K562 (cell line): ENCODE measurements around the gene NDUFA13. TPM values are rescaled to one million over a fixed set of nuclear protein-coding genes. Genes with fewer than 3 reads are reported as not detected.

Experiments used
- ATAC-seq: fragments of 200-7000 bp; cut with Tn5 transposase; 3 replicates; pipeline ENCODE4 v1.9.1; 2020; ENCODE audit warnings: moderate library complexity
- BruUV-seq: library from RNA; stranded (reverse); fragments of 400-500 nt; replicated peaks from 2 replicates; lab custom pipeline; 2021; lab: Mats Ljungman, UMichigan
- CTCF ChIA-PET: fragments of 300-600 bp; formaldehyde crosslinking; extraction: SDS; loops from one replicate; lab custom pipeline; 2021; ENCODE audit warnings: low intra/inter-chr PET ratio; lab: Yijun Ruan, JAX
- POLR2A ChIA-PET: fragments of 300-600, 350-650 bp; sonication (Branson Sonifier 250); formaldehyde crosslinking; extraction: SDS; loops from one replicate; lab custom pipeline; 2021; ENCODE audit warnings: antibody characterized with exemption, inconsistent platforms; lab: Yijun Ruan, JAX
- DNase-seq, 4 experiments: peaks; one replicate each; pipeline versions ENCODE4 v3.0.0 to v3.0.0-alpha.2; 2011 to 2018; ENCODE audit warnings: low spot score in 3 of 4, mixed read lengths in 3 of 4; ENCODE audit errors: extremely low read depth in 1 of 4
- FAIRE-seq: peaks from 2 replicates; lab custom pipeline; 2011; peaks lifted over from hg19 to GRCh38; lab: Jason Lieb, UNC
- H2AFZ ChIP-seq: 2 replicates; pipeline ENCODE4 v1.6.0; 2011; ENCODE audit warnings: low read depth, low read length, control low read depth, inconsistent platforms
- H3K27ac ChIP-seq: fragments of 200-600 bp; 3 replicates; pipeline ENCODE4 v1.8.0; 2011; ENCODE audit warnings: low read depth, mild to moderate bottlenecking, control low read depth, inconsistent platforms, low read length, moderate library complexity, mixed read lengths; ENCODE audit errors: extremely low read depth
- H3K27me3 ChIP-seq, 2 experiments: fragments of 300-600 bp in 1 of 2; 2 replicates in 1 of 2; 3 replicates in 1 of 2; pipeline versions ENCODE4 v1.6.0 to v1.8.0; 2011; ENCODE audit warnings: inconsistent platforms in 2 of 2, low read length in 2 of 2, mild to moderate bottlenecking in 1 of 2, mixed read lengths in 1 of 2, moderate library complexity in 1 of 2; ENCODE audit not compliant: control insufficient read depth in 2 of 2, insufficient read depth in 2 of 2
- H3K36me3 ChIP-seq: fragments of 300-600 bp; 3 replicates; pipeline ENCODE4 v1.8.0; 2011; ENCODE audit warnings: mild to moderate bottlenecking, low read length, inconsistent platforms; ENCODE audit not compliant: control insufficient read depth, insufficient read depth
- H3K4me1 ChIP-seq, 2 experiments: fragments of 200-600 bp in 1 of 2; replicated peaks in 1 of 2; 2 replicates in 1 of 2; 3 replicates in 1 of 2; pipeline versions ENCODE4 v1.5.1 to v1.8.0; 2011; ENCODE audit warnings: inconsistent platforms in 2 of 2, low read length in 2 of 2, mild to moderate bottlenecking in 1 of 2, mixed read lengths in 1 of 2, moderate library complexity in 1 of 2; ENCODE audit not compliant: control insufficient read depth in 2 of 2, insufficient read depth in 2 of 2
- H3K4me2 ChIP-seq: 2 replicates; pipeline ENCODE4 v1.6.1; 2011; ENCODE audit warnings: low read length, control low read depth, inconsistent platforms, mixed read lengths; ENCODE audit not compliant: insufficient read depth
- H3K4me3 ChIP-seq: fragments of 200-600 bp; sonication (generic), shearing (Covaris generic); 2 replicates; pipeline ENCODE4 v1.5.1; 2016; ENCODE audit warnings: control low read depth, inconsistent platforms
- H3K79me2 ChIP-seq: fragments of 200-600 bp; 3 replicates; pipeline ENCODE4 v1.8.0; 2011; ENCODE audit warnings: low read length, inconsistent platforms; ENCODE audit not compliant: control insufficient read depth, insufficient read depth
- H3K9ac ChIP-seq, 2 experiments: 2 replicates each; pipeline versions ENCODE4 v1.6.0 to v1.6.1; 2011; ENCODE audit warnings: low read depth in 2 of 2, low read length in 2 of 2, control low read depth in 1 of 2, inconsistent platforms in 1 of 2, mild to moderate bottlenecking in 1 of 2, mixed read lengths in 1 of 2; ENCODE audit not compliant: insufficient read depth in 1 of 2
- H3K9me1 ChIP-seq: one replicate; pipeline ENCODE4 v1.6.0; 2011; ENCODE audit warnings: inconsistent platforms, mild to moderate bottlenecking, low read length, moderate library complexity; ENCODE audit not compliant: control insufficient read depth, insufficient read depth
- H3K9me3 ChIP-seq: replicated peaks from 2 replicates; pipeline ENCODE4 v1.5.1; 2011; ENCODE audit warnings: low read depth, low read length, inconsistent platforms; ENCODE audit not compliant: control insufficient read depth, insufficient read depth
- H4K20me1 ChIP-seq: replicated peaks from 2 replicates; pipeline ENCODE4 v1.6.1; 2011; ENCODE audit warnings: low read length, inconsistent platforms, mixed read lengths; ENCODE audit not compliant: control insufficient read depth, insufficient read depth
- RBM22 ChIP-seq: fragments of 200-400 bp; formaldehyde crosslinking; IDR thresholded peaks from 2 replicates; pipeline ENCODE4 v1.6.1; 2018; ENCODE audit warnings: low read length, low read depth; ENCODE audit not compliant: poor library complexity, severe bottlenecking
- ZNF184 ChIP-seq: sonication (generic); formaldehyde crosslinking; IDR thresholded peaks from 2 replicates; pipeline ENCODE4 v1.5.0; 2020; ENCODE audit warnings: missing genetic modification reagents
- WGBS: fragments of 100-300 bp; shearing (Covaris generic); methylation state at CpG from one replicate; pipeline ENCODE4 v1.1.6; 2016; ENCODE audit warnings: low coverage, mixed read lengths; ENCODE audit not compliant: insufficient coverage; ENCODE audit errors: missing lambda C conversion rate; 5-methylcytosine and 5-hydroxymethylcytosine counted together
- in situ Hi-C: fragments of 300-500 bp; cut with MboI; formaldehyde crosslinking; loops from 4 replicates; pipeline ENCODE4 v1.15.0; 2018; ENCODE audit warnings: inconsistent platforms, mixed read lengths
- intact Hi-C: fragments of 100-400 bp; cut with micrococcal nuclease; formaldehyde crosslinking; loops from 2 replicates; pipeline ENCODE4 v1.14.2; 2022
- polyA plus RNA-seq, 8 experiments: library from polyadenylated mRNA; depleted of rRNA in 4 of 8; stranded (reverse) in 5 of 8; unstranded in 3 of 8; fragments of >200 nt; fragmentation: Nextera tagmentation in 2 of 8; fragmentation: Illumina TruSeq in 1 of 8; extraction: Ambion mirVana in 2 of 8; extraction: Trizol in 1 of 8; gene quantifications; 2 replicates each; pipeline versions ENCODE4 v1.2.1 to v1.2.3, GENCODE V29; 2011 to 2014; ENCODE audit warnings: inconsistent platforms in 1 of 8, missing spikeins in 1 of 8
- total RNA-seq, 7 experiments: library from RNA; depleted of rRNA in 6 of 7; stranded (reverse); fragments of >200 nt in 6 of 7; fragmentation: Illumina TruSeq in 2 of 7; extraction: Trizol in 2 of 7; gene quantifications; 2 replicates each; pipeline versions ENCODE4 v1.2.1 to v1.2.3, GENCODE V29; 2011 to 2021; ENCODE audit warnings: low replicate concordance in 1 of 7
- TF ChIP-seq, protein P1 (sequence below): IDR thresholded peaks from 3 replicates; pipeline ENCODE4 v1.6.1; 2011; ENCODE audit warnings: borderline replicate concordance, mild to moderate bottlenecking, moderate library complexity; ENCODE audit not compliant: insufficient read length; ENCODE audit errors: extremely low read depth

NDUFA13 gene
- total and polyA plus RNA-seq, 9 of the 15 experiments (the other 6 are each of a cell fraction or from before 2014, with no cell fraction given): 146 to 596 (median 429) TPM

GRCh38 chr19:19505669-19506326 lies 10.2 kb upstream of the NDUFA13 start:
- in situ Hi-C loops: no loop called here
- BruUV-seq: no TSS peak
- TF ChIP-seq ZNF184 (CRISPR knock-in tag) (no peak), RBM22 (peak; percentile 27)
- TF ChIP-seq, protein P1, sequence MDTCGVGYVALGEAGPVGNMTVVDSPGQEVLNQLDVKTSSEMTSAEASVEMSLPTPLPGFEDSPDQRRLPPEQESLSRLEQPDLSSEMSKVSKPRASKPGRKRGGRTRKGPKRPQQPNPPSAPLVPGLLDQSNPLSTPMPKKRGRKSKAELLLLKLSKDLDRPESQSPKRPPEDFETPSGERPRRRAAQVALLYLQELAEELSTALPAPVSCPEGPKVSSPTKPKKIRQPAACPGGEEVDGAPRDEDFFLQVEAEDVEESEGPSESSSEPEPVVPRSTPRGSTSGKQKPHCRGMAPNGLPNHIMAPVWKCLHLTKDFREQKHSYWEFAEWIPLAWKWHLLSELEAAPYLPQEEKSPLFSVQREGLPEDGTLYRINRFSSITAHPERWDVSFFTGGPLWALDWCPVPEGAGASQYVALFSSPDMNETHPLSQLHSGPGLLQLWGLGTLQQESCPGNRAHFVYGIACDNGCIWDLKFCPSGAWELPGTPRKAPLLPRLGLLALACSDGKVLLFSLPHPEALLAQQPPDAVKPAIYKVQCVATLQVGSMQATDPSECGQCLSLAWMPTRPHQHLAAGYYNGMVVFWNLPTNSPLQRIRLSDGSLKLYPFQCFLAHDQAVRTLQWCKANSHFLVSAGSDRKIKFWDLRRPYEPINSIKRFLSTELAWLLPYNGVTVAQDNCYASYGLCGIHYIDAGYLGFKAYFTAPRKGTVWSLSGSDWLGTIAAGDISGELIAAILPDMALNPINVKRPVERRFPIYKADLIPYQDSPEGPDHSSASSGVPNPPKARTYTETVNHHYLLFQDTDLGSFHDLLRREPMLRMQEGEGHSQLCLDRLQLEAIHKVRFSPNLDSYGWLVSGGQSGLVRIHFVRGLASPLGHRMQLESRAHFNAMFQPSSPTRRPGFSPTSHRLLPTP: no peak
- TF ChIP-seq, all 486 proteins: peak for 1
- H3K4me1 ChIP-seq: peaks cover 0 to 16% of the 10 kb centered on the region in 2 experiments; a peak in 1 of 5 replicates
- H3K9me3 ChIP-seq: no peaks in the 10 kb centered on the region
- ATAC-seq: no peak
- H3K27me3 ChIP-seq: no peaks in the 10 kb centered on the region
- 96% methylated on average over 23 of the region's 27 CpGs for WGBS
- peaks cover 68% of the 10 kb centered on the region; the same call in 2 of the 3 replicates for H3K36me3 ChIP-seq
- H3K9ac ChIP-seq: no peak overlapping the region
- H3K79me2 ChIP-seq: no peaks in the 10 kb centered on the region
- FAIRE-seq: no peak
- intact Hi-C loops: no loop called here
- DNase-seq: no peak
- no peak overlapping the region for H3K4me3 ChIP-seq
- CTCF ChIA-PET: no interaction called here
- H2AFZ ChIP-seq: no peak overlapping the region
- no peaks in the 10 kb centered on the region for H4K20me1 ChIP-seq
- H3K4me2 ChIP-seq: no peak overlapping the region
- H3K9me1 ChIP-seq: no peaks in the 10 kb centered on the region
- POLR2A ChIA-PET: interaction anchor here (0.6 kb wide), 1 partner anchor 19 kb away, joined by 3 read pairs; no protein-coding TSS in a partner anchor
- H3K27ac ChIP-seq: no peak overlapping the region
